ENCODE measurements around the gene SLC44A3.

SLC44A3 gene

GRCh38 chr1:94851571-94851970, 31.4 kb downstream of the SLC44A3 start:
- H3F3A ChIP-seq (ENCODE audit: insufficient read depth, low read length): no peaks in the 10 kb centered on the region
- H3K9ac ChIP-seq (ENCODE audit: low read length): no peak overlapping the region
- H3K9me3 ChIP-seq (replicated peaks; ENCODE audit: insufficient read depth, low read length): no peaks in the 10 kb centered on the region
- H3K4me1 ChIP-seq (ENCODE audit: low read length): no peaks in the 10 kb centered on the region
- no peaks in the 10 kb centered on the region for H3K79me2 ChIP-seq (ENCODE audit: low read length)
- H3K4me2 ChIP-seq (ENCODE audit: low read depth, low read length): no peak overlapping the region
- TF ChIP-seq EZH2 (optimal IDR thresholded peaks at IDR 0.05; ENCODE audit: low read depth, low read length) (no peak), EZH2phosphoT487 (IDR thresholded peaks at IDR 0.05; ENCODE audit: low read length) (no peak), CTCF (IDR thresholded peaks at IDR 0.05; ENCODE audit: low read length) (no peak)
- no peak for DNase-seq
- no peaks in the 10 kb centered on the region for H4K20me1 ChIP-seq (ENCODE audit: insufficient read depth, low read length)
- no peak overlapping the region for H3K27ac ChIP-seq (ENCODE audit: low read length)
- H3K27me3 ChIP-seq (replicated peaks; ENCODE audit: insufficient read depth, low read length): no peaks in the 10 kb centered on the region
- H2AFZ ChIP-seq (ENCODE audit: low read length): no peak overlapping the region
- H3K9me2 ChIP-seq (replicated peaks; ENCODE audit: insufficient read depth, low read length): no peaks in the 10 kb centered on the region
- H3K4me3 ChIP-seq (ENCODE audit: low read length): no peak overlapping the region
- no peaks in the 10 kb centered on the region for H3K36me3 ChIP-seq (replicated peaks; ENCODE audit: insufficient read depth, low read length)

- no peaks in the 10 kb centered on the region for H3F3A ChIP-seq (ENCODE audit: insufficient read depth, low read length)
- H3K4me3 ChIP-seq (ENCODE audit: low read length): no peak overlapping the region
- no peaks in the 10 kb centered on the region for H4K20me1 ChIP-seq (ENCODE audit: insufficient read depth, low read length)
- TF ChIP-seq EZH2 (optimal IDR thresholded peaks at IDR 0.05; ENCODE audit: low read depth, low read length): no peak
- TF ChIP-seq CTCF (IDR thresholded peaks at IDR 0.05; ENCODE audit: low read length): no peak
- no peak for TF ChIP-seq EZH2phosphoT487 (IDR thresholded peaks at IDR 0.05; ENCODE audit: low read length)
- H3K9ac ChIP-seq (ENCODE audit: low read length): no peak overlapping the region
- no peaks in the 10 kb centered on the region for H3K9me2 ChIP-seq (replicated peaks; ENCODE audit: insufficient read depth, low read length)
- no peak overlapping the region for H2AFZ ChIP-seq (ENCODE audit: low read length)
- H3K9me3 ChIP-seq (replicated peaks; ENCODE audit: insufficient read depth, low read length): no peaks in the 10 kb centered on the region
- no peaks in the 10 kb centered on the region for H3K4me1 ChIP-seq (ENCODE audit: low read length)
- no peak for DNase-seq
- no peaks in the 10 kb centered on the region for H3K79me2 ChIP-seq (ENCODE audit: low read length)
- H3K27me3 ChIP-seq (replicated peaks; ENCODE audit: insufficient read depth, low read length): no peaks in the 10 kb centered on the region
- no peaks in the 10 kb centered on the region for H3K36me3 ChIP-seq (replicated peaks; ENCODE audit: insufficient read depth, low read length)
- H3K27ac ChIP-seq (ENCODE audit: low read length): no peak overlapping the region
- H3K4me2 ChIP-seq (ENCODE audit: low read depth, low read length): no peak overlapping the region
Observed at GRCh38 chr1:94852788-94853187, 32.6 kb downstream of the SLC44A3 start.

GRCh38 chr1:94854458-94855306, 34.5 kb downstream of the SLC44A3 start:
- no peaks in the 10 kb centered on the region for H3K4me1 ChIP-seq (ENCODE audit: low read length)
- no peaks in the 10 kb centered on the region for H3K9me3 ChIP-seq (replicated peaks; ENCODE audit: insufficient read depth, low read length)
- no peaks in the 10 kb centered on the region for H3K27me3 ChIP-seq (replicated peaks; ENCODE audit: insufficient read depth, low read length)
- H3K4me2 ChIP-seq (ENCODE audit: low read depth, low read length): peak overlapping the region; percentile 57; the same call in 1 of the 2 replicates
- H3K4me3 ChIP-seq (ENCODE audit: low read length): peak overlapping the region; percentile 57; the same call in 1 of the 2 replicates
- DNase-seq: peak; percentile 65
- no peaks in the 10 kb centered on the region for H3K9me2 ChIP-seq (replicated peaks; ENCODE audit: insufficient read depth, low read length)
- H2AFZ ChIP-seq (ENCODE audit: low read length): 0 out of 2 replicates have a peak overlapping the region, but pooled peaks have one; percentile 48
- no peaks in the 10 kb centered on the region for H3K79me2 ChIP-seq (ENCODE audit: low read length)
- no peak overlapping the region for H3K27ac ChIP-seq (ENCODE audit: low read length)
- TF ChIP-seq CTCF (IDR thresholded peaks at IDR 0.05; ENCODE audit: low read length): peak; percentile 65
- no peak for TF ChIP-seq EZH2phosphoT487 (IDR thresholded peaks at IDR 0.05; ENCODE audit: low read length)
- TF ChIP-seq EZH2 (optimal IDR thresholded peaks at IDR 0.05; ENCODE audit: low read depth, low read length): no peak
- no peaks in the 10 kb centered on the region for H4K20me1 ChIP-seq (ENCODE audit: insufficient read depth, low read length)
- no peak overlapping the region for H3K9ac ChIP-seq (ENCODE audit: low read length)
- no peaks in the 10 kb centered on the region for H3F3A ChIP-seq (ENCODE audit: insufficient read depth, low read length)
- H3K36me3 ChIP-seq (replicated peaks; ENCODE audit: insufficient read depth, low read length): no peaks in the 10 kb centered on the region
